ENCODE results near the gene EML3.
"Not testable (repeated sequence)": the region's sequence is repeated elsewhere in the genome, so short reads cannot be mapped to it uniquely, and the experiment has no call there.

Gene EML3

GRCh38 chr11:62560566-62561103, 51.9 kb downstream of the EML3 start:
- H3K4me3 ChIP-seq (ENCODE audit: severe bottlenecking), result no peak overlapping the region
- peaks cover 48% of the 10 kb centered on the region for H3K4me1 ChIP-seq (ENCODE audit: insufficient read depth, poor library complexity, severe bottlenecking)
- H3K27ac ChIP-seq (ENCODE audit: poor library complexity, severe bottlenecking), result peak overlapping the region; percentile 100
- peak; percentile 69 for ATAC-seq (ENCODE audit: low read depth)
- peak; percentile 96 for DNase-seq (ENCODE audit: low spot score)
- no peaks in the 10 kb centered on the region for H3K9me3 ChIP-seq (ENCODE audit: severe bottlenecking)
- peak; percentile 96 for TF ChIP-seq CTCF (IDR thresholded peaks at IDR 0.05; ENCODE audit: poor library complexity, severe bottlenecking)
- H3K27me3 ChIP-seq (ENCODE audit: insufficient read depth, poor library complexity, severe bottlenecking), result no peaks in the 10 kb centered on the region
- H3K36me3 ChIP-seq (ENCODE audit: low read depth), result peaks cover 68% of the 10 kb centered on the region

- not testable (repeated sequence) for H3K9me3 ChIP-seq (ENCODE audit: severe bottlenecking); DNase-seq (ENCODE audit: low spot score); ATAC-seq (ENCODE audit: low read depth); H3K27me3 ChIP-seq (ENCODE audit: insufficient read depth, poor library complexity, severe bottlenecking); H3K4me3 ChIP-seq (ENCODE audit: severe bottlenecking)
- Histone ChIP-seq H3K4me1 (ENCODE audit: insufficient read depth, poor library complexity, severe bottlenecking) (peaks cover 58% of the 10 kb centered on the region), H3K27ac (ENCODE audit: poor library complexity, severe bottlenecking) (peak overlapping the region; percentile 100), H3K36me3 (ENCODE audit: low read depth) (peaks cover 59% of the 10 kb centered on the region)
These were observed 52.9 kb downstream of the EML3 start for GRCh38 chr11:62559626-62560025.

- Histone ChIP-seq H3K36me3 (ENCODE audit: low read depth) (peaks cover 57% of the 10 kb centered on the region), H3K27ac (ENCODE audit: poor library complexity, severe bottlenecking) (peak overlapping the region; percentile 100)
- no peak for ATAC-seq (ENCODE audit: low read depth)
These were observed 53.4 kb downstream of the EML3 start for GRCh38 chr11:62559204-62559603.

GRCh38 chr11:62558669-62559068, 53.9 kb downstream of the EML3 start:
- Histone ChIP-seq H3K4me1 (ENCODE audit: insufficient read depth, poor library complexity, severe bottlenecking) (peaks cover 68% of the 10 kb centered on the region), H3K4me3 (ENCODE audit: severe bottlenecking) (no peak overlapping the region), H3K36me3 (ENCODE audit: low read depth) (peaks cover 52% of the 10 kb centered on the region), H3K27me3 (ENCODE audit: insufficient read depth, poor library complexity, severe bottlenecking) (no peaks in the 10 kb centered on the region), H3K27ac (ENCODE audit: poor library complexity, severe bottlenecking) (peak overlapping the region; percentile 100), H3K9me3 (ENCODE audit: severe bottlenecking) (no peaks in the 10 kb centered on the region)
- no peak for DNase-seq (ENCODE audit: low spot score)
- ATAC-seq (ENCODE audit: low read depth), result no peak
- no peak for TF ChIP-seq CTCF (IDR thresholded peaks at IDR 0.05; ENCODE audit: poor library complexity, severe bottlenecking)

More at GRCh38 chr11:62559204-62559603, 53.4 kb downstream of the EML3 start:
- no peak for DNase-seq (ENCODE audit: low spot score)
- H3K4me3 ChIP-seq (ENCODE audit: severe bottlenecking), result no peak overlapping the region
- TF ChIP-seq CTCF (IDR thresholded peaks at IDR 0.05; ENCODE audit: poor library complexity, severe bottlenecking), result no peak
- H3K9me3 ChIP-seq (ENCODE audit: severe bottlenecking), result no peaks in the 10 kb centered on the region
- no peaks in the 10 kb centered on the region for H3K27me3 ChIP-seq (ENCODE audit: insufficient read depth, poor library complexity, severe bottlenecking)
- H3K4me1 ChIP-seq (ENCODE audit: insufficient read depth, poor library complexity, severe bottlenecking), result peaks cover 62% of the 10 kb centered on the region

- DNase-seq (ENCODE audit: low spot score) (no peak), ATAC-seq (ENCODE audit: low read depth) (no peak)
- H3K36me3 ChIP-seq (ENCODE audit: low read depth), result peaks cover 36% of the 10 kb centered on the region
- H3K27ac ChIP-seq (ENCODE audit: poor library complexity, severe bottlenecking), result peak overlapping the region; percentile 100
- no peaks in the 10 kb centered on the region for H3K27me3 ChIP-seq (ENCODE audit: insufficient read depth, poor library complexity, severe bottlenecking)
- H3K4me1 ChIP-seq (ENCODE audit: insufficient read depth, poor library complexity, severe bottlenecking), result peaks cover 78% of the 10 kb centered on the region
- TF ChIP-seq CTCF (IDR thresholded peaks at IDR 0.05; ENCODE audit: poor library complexity, severe bottlenecking), result no peak
- no peaks in the 10 kb centered on the region for H3K9me3 ChIP-seq (ENCODE audit: severe bottlenecking)
- H3K4me3 ChIP-seq (ENCODE audit: severe bottlenecking), result no peak overlapping the region
These were observed 55.5 kb downstream of the EML3 start for GRCh38 chr11:62556875-62557631.
